Medulla oblongata (tissue), 1 donor: ENCODE measurements around the gene GFPT2.

Experiments
- DNase-seq: peaks from one replicate; pipeline ENCODE4 v3.0.0-alpha.2; 2015; ENCODE audit errors: extremely low spot score

The GFPT2 gene

GRCh38 chr5:180333661-180334060 is 19.5 kb downstream of the GFPT2 start:
- no peak for DNase-seq

DNA sequence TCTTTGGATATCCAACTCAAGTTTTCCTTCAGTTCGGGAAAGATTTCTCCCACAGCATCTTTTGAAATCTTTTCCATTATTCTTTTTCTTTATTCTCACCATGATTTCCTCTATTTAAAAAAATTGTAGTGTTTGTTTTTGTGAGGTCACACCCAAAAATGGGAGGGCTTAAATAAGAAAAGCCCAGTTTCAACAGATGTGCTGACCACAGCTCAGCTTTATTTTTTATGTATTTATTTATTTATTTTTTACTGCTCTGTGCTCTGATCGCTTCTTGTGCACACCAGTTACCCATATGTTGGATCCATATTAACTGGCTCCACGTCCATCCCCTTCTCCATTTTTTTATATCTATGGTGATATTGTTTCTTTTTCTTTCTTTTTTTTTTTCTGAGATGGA is 20.3 kb downstream of the GFPT2 start:
- DNase-seq, result no peak

DNA sequence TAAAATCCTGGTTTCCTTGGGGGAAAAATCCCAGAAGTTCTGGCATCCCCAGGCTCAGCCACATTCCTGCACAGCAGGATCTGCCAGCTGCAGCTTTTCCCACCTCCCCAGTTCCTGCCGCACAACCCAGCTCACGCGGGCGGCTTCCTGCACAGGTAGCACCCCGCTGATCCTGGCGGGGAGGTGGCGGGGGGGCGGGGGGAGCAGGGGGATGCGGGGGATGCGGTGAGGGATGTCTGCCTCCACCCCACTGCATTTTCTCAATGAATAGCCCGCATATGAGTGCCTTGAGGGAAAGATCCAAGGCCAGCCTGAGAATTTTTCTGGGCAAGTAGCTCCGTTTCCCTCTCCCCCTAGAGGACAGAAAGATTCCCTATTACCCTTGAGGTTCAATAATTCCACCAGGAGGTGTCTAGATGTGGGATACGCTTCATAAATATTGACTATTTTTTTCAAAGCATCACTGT is 21.1 kb downstream of the GFPT2 start:
- DNase-seq, result no peak

GRCh38 chr5:180331647-180331950 is 21.5 kb downstream of the GFPT2 start:
- DNase-seq, result no peak

DNA sequence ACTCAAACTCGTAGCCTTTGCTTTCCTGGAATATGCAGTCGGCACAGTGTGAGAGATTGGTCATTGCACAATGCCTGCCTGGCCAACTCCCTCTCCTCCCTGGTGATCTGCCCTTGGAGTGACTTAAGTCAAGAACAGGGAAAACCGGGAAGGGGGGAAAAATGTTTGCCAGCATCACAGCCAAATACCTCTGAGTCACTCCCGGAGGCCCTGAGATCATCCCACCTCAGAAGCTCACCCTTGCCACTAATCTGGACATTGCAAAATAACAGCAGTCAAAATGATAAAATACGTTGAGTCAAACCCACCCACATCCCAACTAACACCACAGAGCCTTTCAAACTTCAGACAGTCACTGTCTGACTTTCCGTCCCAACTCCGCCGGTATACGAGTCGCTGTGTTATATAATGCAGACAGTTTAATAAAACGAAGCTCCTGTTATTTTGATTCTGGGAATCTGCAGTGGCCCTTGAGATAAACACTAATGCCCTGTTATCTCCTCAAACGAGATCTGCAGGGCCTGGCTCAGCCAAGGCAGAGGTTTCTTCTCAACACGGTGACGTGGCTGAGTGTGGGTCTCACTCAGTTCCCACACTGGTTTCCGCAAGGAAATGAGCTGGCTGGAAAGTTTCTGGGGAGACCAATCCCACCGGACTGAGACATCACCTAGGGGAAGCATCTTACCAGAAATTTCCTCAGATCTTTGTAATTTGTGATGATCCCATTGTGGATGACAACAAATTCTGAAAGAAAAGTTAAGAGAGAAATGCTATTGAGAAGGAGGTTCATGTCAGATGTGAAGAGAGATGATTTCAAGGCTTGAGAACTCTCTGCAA is 22.1 kb downstream of the GFPT2 start:
- no peak for DNase-seq

- DNase-seq, result no peak
These were observed 22.9 kb downstream of the GFPT2 start for GRCh38 chr5:180330270-180330648.

DNA sequence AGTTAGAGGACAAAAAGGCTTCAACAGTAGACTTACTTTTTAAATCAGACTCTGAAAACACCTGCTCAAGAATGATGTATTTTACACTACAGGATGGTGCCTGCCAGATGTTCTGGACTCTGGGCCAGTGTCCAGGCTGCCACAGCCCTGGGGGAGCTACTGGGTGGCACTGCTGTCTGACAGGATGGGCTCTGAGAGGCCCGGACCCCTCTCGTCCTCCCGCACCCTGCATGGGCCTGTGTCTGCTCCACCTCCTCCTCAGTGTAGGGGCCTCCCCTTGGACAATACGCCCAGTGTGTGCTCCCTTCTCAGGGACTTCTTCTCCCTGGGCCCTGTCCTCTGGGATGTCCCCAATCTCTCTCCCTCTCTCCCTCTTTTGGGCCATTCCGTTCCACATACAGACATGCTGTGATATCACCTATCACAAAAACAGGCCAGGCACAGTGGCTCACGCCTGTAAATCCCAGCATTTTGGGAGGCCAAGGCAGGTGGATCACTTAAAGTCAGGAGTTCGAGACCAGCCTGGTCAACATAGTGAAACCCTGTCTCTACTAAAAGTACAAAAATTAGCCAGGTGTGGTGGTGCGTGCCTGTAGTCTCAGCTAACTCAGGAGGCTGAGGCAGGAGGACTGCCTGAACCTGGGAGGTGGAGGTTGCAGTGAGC is 23.4 kb downstream of the GFPT2 start:
- no peak for DNase-seq

GRCh38 chr5:180329138-180329435 is 24.0 kb downstream of the GFPT2 start:
- no peak for DNase-seq

DNA sequence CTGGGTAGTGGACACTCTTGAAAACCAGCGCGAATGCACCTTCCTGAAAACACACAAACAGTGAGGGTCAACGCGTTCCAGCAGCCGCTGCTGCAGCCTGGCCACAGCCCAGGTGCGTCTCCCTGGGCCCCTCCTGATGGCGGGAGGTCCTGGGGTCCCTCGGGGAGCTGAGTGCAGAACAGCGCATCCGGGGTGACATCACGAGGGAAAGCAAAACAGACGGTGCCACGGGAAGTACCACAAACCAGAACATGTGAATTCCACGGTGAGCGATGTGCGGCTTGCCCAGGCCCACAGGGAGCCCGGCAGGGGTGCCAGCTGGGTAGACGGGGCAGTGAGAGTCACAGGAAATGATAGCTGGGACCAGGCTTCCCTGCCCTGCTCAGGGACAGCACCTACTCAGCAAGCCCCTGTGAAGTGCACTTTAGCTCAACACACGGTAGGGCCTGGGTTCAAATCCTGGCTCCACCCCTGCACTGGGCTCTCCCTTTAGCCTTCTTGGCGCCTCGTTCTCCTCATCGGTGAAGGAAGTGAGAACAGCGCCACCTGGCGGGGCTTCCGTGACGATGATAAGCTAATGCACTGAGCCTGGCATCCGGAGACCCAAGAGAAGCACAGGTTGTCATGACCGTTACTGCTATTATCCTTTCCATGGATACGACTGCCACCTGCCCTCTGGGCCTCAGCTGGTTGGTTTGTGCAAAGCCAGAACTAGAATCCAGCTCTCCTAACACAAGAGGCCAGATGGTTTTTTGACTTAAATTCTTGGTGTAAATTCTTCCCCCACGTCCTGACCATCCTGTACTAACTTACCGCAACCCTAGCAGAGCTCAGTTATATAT is 24.6 kb downstream of the GFPT2 start:
- peak; percentile 83 for DNase-seq

- no peak for DNase-seq
These were observed 26.1 kb downstream of the GFPT2 start for GRCh38 chr5:180326989-180327565.

DNA sequence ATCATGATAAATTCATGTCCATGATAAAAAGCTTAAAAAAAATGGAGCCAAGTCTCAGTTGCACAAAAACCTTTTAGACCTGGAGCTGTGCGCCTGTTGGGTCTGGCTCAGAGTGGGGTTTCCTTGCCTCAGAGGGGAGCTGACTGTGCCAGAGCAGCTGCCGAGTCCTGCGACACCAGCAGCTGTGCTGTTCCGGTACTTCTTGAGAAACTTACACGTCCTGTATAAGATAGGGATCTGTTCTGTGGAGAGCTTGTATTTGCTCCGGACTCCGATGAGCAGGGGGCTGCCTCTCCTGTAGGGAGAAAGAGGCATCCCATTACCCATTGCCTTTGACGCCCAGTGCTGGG is 28.6 kb downstream of the GFPT2 start:
- DNase-seq, result peak; percentile 27

GRCh38 chr5:180323941-180324600 is 29.1 kb downstream of the GFPT2 start:
- peak; percentile 29 for DNase-seq

DNA sequence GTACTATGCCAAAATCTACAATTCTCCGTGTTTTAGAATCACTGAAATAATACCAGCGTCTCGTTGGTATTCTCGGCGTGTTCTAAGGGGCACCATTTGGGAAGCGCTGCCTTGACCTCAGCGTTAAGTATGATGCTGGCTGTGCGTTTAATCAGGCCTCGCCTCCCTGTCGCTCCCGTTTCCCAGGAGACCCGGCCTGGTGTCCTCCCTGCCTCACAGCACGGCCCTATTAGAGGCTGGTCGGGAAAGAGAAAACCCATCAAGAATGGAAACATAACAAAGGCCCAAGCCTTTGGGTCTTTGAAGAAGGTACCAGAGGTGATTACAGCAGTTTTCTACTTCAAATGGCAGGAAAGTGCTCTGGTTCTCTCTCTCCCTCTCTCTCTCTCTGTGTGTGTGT is 30.0 kb downstream of the GFPT2 start:
- DNase-seq, result no peak

GRCh38 chr5:180318456-180319089 is 34.6 kb downstream of the GFPT2 start:
- DNase-seq, result no peak

DNA sequence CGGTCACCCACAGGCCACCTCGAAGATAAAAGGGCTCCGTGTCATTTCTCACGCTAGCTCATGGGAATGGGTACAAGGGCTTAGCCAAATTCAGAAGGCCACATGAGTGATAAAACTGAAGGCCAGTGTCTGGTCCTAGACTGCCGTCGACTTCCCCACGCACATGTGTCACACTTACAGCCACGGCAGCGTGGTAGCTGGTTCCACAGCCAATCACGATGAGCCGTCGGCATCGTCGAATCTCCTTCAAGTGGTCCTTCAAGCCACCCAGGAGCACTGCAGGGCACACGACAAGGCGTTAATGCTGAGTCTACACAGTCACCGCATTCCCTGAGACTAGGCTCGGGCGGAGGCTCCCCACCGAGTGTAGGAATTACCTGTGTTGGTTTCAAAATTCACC is 36.5 kb downstream of the GFPT2 start:
- DNase-seq, result no peak

DNA sequence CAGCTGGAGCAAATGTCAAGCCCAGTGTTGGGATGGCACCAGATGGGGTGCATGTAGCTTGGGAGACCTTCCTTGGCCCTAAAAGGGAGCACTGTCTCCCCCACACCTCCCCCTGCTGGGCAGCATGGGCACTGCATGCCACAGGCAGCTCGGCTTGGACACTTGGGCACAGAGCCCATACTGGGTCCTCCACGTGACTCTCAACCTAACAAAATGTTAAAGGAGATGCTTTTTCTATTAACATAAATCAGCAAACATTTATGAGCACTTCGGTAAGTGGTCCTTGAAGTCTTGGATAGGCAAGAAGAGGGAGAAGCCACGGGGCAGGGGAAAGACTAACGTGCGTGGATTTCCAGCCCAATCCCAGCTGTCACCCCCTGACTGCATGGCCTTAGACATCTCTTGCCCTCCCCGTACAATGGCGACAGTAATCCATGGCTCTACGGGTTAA is 37.3 kb downstream of the GFPT2 start:
- peak; percentile 71 for DNase-seq

- DNase-seq, result no peak
These were observed 39.2 kb downstream of the GFPT2 start for GRCh38 chr5:180313677-180314505.

DNA sequence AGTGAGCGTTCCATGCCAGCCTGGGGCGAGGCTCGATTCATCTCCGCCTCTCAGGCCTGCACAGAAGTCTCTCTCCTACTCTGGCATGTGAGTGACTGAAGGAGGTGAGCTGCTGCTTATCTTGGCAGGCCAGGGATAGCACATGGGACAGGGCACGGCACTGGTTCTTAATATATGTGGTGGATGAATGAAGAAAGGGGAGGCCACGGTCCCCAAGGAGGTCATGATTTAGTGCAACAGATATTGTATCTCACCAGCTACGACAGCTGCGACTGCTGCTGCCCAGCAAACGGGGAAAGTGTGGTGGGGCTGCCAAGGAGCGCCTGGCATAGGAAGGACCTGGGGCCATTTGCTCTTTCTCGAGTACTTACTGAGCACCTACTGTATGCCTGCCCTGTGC is 41.9 kb downstream of the GFPT2 start:
- no peak for DNase-seq

- no peak for DNase-seq
These were observed 46.3 kb downstream of the GFPT2 start for GRCh38 chr5:180306796-180307195.

GRCh38 chr5:180305481-180305880 is 47.7 kb downstream of the GFPT2 start:
- no peak for DNase-seq
